Keratinocyte (primary cell): ENCODE data around the gene COX4I1. TPM values are rescaled to one million over a fixed set of nuclear protein-coding genes. Genes with fewer than 3 reads are reported as not detected.

Experiments
- DNase-seq: peaks from one replicate; pipeline ENCODE4 v3.0.0-alpha.2; 2011; ENCODE audit warnings: low read depth, missing footprints, low spot score
- FAIRE-seq: peaks from 2 replicates; lab custom pipeline; 2011; peaks lifted over from hg19 to GRCh38; lab: Jason Lieb, UNC
- H2AFZ ChIP-seq: 2 replicates; pipeline ENCODE4 v1.6.0; 2012; ENCODE audit warnings: low read length, control low read depth, inconsistent platforms; ENCODE audit not compliant: control insufficient read depth
- H3K27ac ChIP-seq: 2 replicates; pipeline ENCODE4 v1.5.1; 2011; ENCODE audit warnings: low read length; ENCODE audit not compliant: control insufficient read depth, insufficient read depth
- H3K27me3 ChIP-seq: 3 replicates; pipeline ENCODE4 v1.6.0; 2011; ENCODE audit warnings: low read length; ENCODE audit not compliant: control insufficient read depth, insufficient read depth; ENCODE audit errors: extremely low read depth
- H3K36me3 ChIP-seq, 2 experiments: 2 replicates in 1 of 2; 3 replicates in 1 of 2; pipeline ENCODE4 v1.5.1; 2011; ENCODE audit warnings: low read length in 2 of 2, mild to moderate bottlenecking in 1 of 2; ENCODE audit not compliant: control insufficient read depth in 2 of 2, insufficient read depth in 2 of 2; ENCODE audit errors: extremely low read depth in 1 of 2
- H3K4me1 ChIP-seq: 3 replicates; pipeline ENCODE4 v1.5.1; 2011; ENCODE audit warnings: low read length; ENCODE audit not compliant: control insufficient read depth, insufficient read depth; ENCODE audit errors: extremely low read depth
- H3K4me2 ChIP-seq: 3 replicates; pipeline ENCODE4 v1.6.0; 2011; ENCODE audit warnings: low read depth, low read length; ENCODE audit not compliant: control insufficient read depth, insufficient read depth; ENCODE audit errors: extremely low read depth
- H3K4me3 ChIP-seq, 3 experiments: fragments of 200-600 bp in 1 of 3; sonication (generic) in 1 of 3; 2 replicates in 2 of 3; 3 replicates in 1 of 3; pipeline ENCODE4 v1.5.1; 2011 to 2016; ENCODE audit warnings: low read length in 3 of 3, mild to moderate bottlenecking in 3 of 3, control low read depth in 2 of 3, inconsistent platforms in 1 of 3, low read depth in 1 of 3, mixed read lengths in 1 of 3, mixed run types in 1 of 3, moderate library complexity in 1 of 3; ENCODE audit not compliant: control insufficient read depth in 2 of 3, insufficient read depth in 2 of 3; ENCODE audit errors: extremely low read depth in 1 of 3
- H3K79me2 ChIP-seq: 2 replicates; pipeline ENCODE4 v1.6.0; 2012; ENCODE audit warnings: low read length; ENCODE audit not compliant: control insufficient read depth, insufficient read depth
- H3K9ac ChIP-seq: 3 replicates; pipeline ENCODE4 v1.6.0; 2011; ENCODE audit warnings: low read length; ENCODE audit not compliant: control insufficient read depth, insufficient read depth; ENCODE audit errors: extremely low read depth
- H3K9me1 ChIP-seq: 3 replicates; pipeline ENCODE4 v1.6.0; 2011; ENCODE audit warnings: low read length; ENCODE audit not compliant: control insufficient read depth, insufficient read depth; ENCODE audit errors: extremely low read depth
- H3K9me3 ChIP-seq: 2 replicates; pipeline ENCODE4 v1.5.1; 2012; ENCODE audit warnings: low read depth, low read length; ENCODE audit not compliant: control insufficient read depth
- H4K20me1 ChIP-seq: 3 replicates; pipeline ENCODE4 v1.6.0; 2011; ENCODE audit warnings: low read length; ENCODE audit not compliant: control insufficient read depth, insufficient read depth; ENCODE audit errors: extremely low read depth
- CTCF ChIP-seq, 3 experiments: IDR thresholded peaks in 1 of 3; conservative IDR thresholded peaks in 1 of 3; optimal IDR thresholded peaks in 1 of 3; 2 replicates in 2 of 3; 3 replicates in 1 of 3; pipeline versions ENCODE3 to v1.5.1; 2011; ENCODE audit warnings: low read length in 3 of 3, mild to moderate bottlenecking in 3 of 3, moderate library complexity in 2 of 3, control low read depth in 1 of 3, inconsistent platforms in 1 of 3; ENCODE audit not compliant: insufficient read depth in 2 of 3; ENCODE audit errors: extremely low read depth in 1 of 3
- EZH2 ChIP-seq: IDR thresholded peaks from one replicate; pipeline ENCODE4 v1.6.1; 2012; ENCODE audit warnings: inconsistent platforms, mild to moderate bottlenecking, low read length, moderate library complexity
- dilution Hi-C: fragments of 300-500 bp; cut with MboI; formaldehyde crosslinking; loops from one replicate; pipeline ENCODE4 v1.7.0; 2020; ENCODE audit warnings: low sequenced_read_pairs; ENCODE audit not compliant: extremely low pct_ligation_motif_present
- polyA plus RNA-seq, 5 experiments: library from polyadenylated mRNA; depleted of rRNA in 3 of 5; stranded (reverse) in 3 of 5; stranded (forward) in 1 of 5; unstranded in 1 of 5; fragments of >200 nt; gene quantifications; 1 replicate in 1 of 5; 2 replicates in 3 of 5; 3 replicates in 1 of 5; pipeline versions ENCODE4 v1.2.1 to v1.2.3, GENCODE V29; 2011 to 2012; ENCODE audit warnings: missing spikeins in 2 of 5, low read depth in 1 of 5, low replicate concordance in 1 of 5

The COX4I1 gene
- polyA plus RNA-seq, 1 donor (not counting 4 experiments of a cell fraction or from before 2014, with no cell fraction given), result 809 TPM

- no peaks in the 10 kb centered on the region for H3K9me1 ChIP-seq
- no peaks in the 10 kb centered on the region for H3K4me1 ChIP-seq
- H2AFZ ChIP-seq, result no peak overlapping the region
- no peaks in the 10 kb centered on the region for H3K36me3 ChIP-seq
- TF ChIP-seq CTCF (optimal IDR thresholded peaks at IDR 0.05 in 1 of 3, IDR thresholded peaks at IDR 0.05 in 1 of 3, conservative IDR thresholded peaks at IDR 0.05 in 1 of 3; ENCODE audit: extremely low read depth in 1 of 3, insufficient read depth in 2 of 3, low read length in 3 of 3) (no peak), EZH2 (no peak)
- H3K9ac ChIP-seq, result no peak overlapping the region
- no peaks in the 10 kb centered on the region for H3K9me3 ChIP-seq
- no peak for FAIRE-seq
- H3K79me2 ChIP-seq, result no peaks in the 10 kb centered on the region
- DNase-seq, result no peak
- H3K4me3 ChIP-seq, result no peak overlapping the region
- H3K4me2 ChIP-seq, result no peak overlapping the region
- no peak overlapping the region for H3K27ac ChIP-seq
- peaks cover 3% of the 10 kb centered on the region for H3K27me3 ChIP-seq
- dilution Hi-C loops, result no loop called here
- H4K20me1 ChIP-seq, result no peaks in the 10 kb centered on the region
Observed at GRCh38 chr16:85848986-85849385, 49.5 kb downstream of the COX4I1 start.

- Histone ChIP-seq H3K27me3 (peaks cover 3% of the 10 kb centered on the region), H3K9me1 (no peaks in the 10 kb centered on the region), H3K4me1 (no peaks in the 10 kb centered on the region), H2AFZ (no peak overlapping the region), H4K20me1 (no peaks in the 10 kb centered on the region), H3K36me3 (no peaks in the 10 kb centered on the region), H3K9ac (no peak overlapping the region), H3K4me2 (no peak overlapping the region), H3K27ac (no peak overlapping the region), H3K79me2 (no peaks in the 10 kb centered on the region), H3K9me3 (no peaks in the 10 kb centered on the region), H3K4me3 (no peak overlapping the region)
- TF ChIP-seq CTCF (optimal IDR thresholded peaks at IDR 0.05 in 1 of 3, IDR thresholded peaks at IDR 0.05 in 1 of 3, conservative IDR thresholded peaks at IDR 0.05 in 1 of 3; ENCODE audit: extremely low read depth in 1 of 3, insufficient read depth in 2 of 3, low read length in 3 of 3), result no peak
- no peak for TF ChIP-seq EZH2
- FAIRE-seq (no peak), DNase-seq (no peak)
- dilution Hi-C loops, result no loop called here
Observed at GRCh38 chr16:85849388-85849787, 49.9 kb downstream of the COX4I1 start.
